HL-60 (cell line): Measurements from ENCODE around the gene CBX5.

ENCODE experiments used
- CTCF ChIP-seq: IDR thresholded peaks from one replicate; pipeline ENCODE4 v1.5.1; 2011; ENCODE audit warnings: low read length, control low read depth, inconsistent platforms; ENCODE audit not compliant: insufficient read depth
- POLR2AphosphoS5 ChIP-seq: IDR thresholded peaks from 2 replicates; pipeline ENCODE4 v1.6.1; 2012; ENCODE audit warnings: low read depth
- REST ChIP-seq: IDR thresholded peaks from 2 replicates; pipeline ENCODE4 v1.6.1; 2012; ENCODE audit warnings: low read depth; ENCODE audit not compliant: insufficient replicate concordance
- SPI1 ChIP-seq: IDR thresholded peaks from 2 replicates; pipeline ENCODE4 v1.6.1; 2012; ENCODE audit warnings: low read depth, mild to moderate bottlenecking, borderline replicate concordance

GRCh38 chr12:54230555-54230954, 49.4 kb downstream of the CBX5 start:
- TF ChIP-seq POLR2AphosphoS5 (no peak), CTCF (no peak), REST (no peak), SPI1 (no peak)
